Omental fat pad (tissue), 4 donors: ENCODE results near the gene FAAH. TPM values are rescaled to one million over a fixed set of nuclear protein-coding genes. Genes with fewer than 3 reads are reported as not detected.

ENCODE experiments used
- ATAC-seq: fragments of 150-250 bp; one replicate; pipeline ENCODE4 v1.9.1; 2016; ENCODE audit warnings: mild to moderate bottlenecking, moderate library complexity; ENCODE audit not compliant: low FRiP score
- DNase-seq: peaks from one replicate; pipeline ENCODE4 v3.0.0-alpha.2; 2019; ENCODE audit warnings: low spot score
- CTCF ChIP-seq, 3 donors: fragments of 450-650 bp; IDR thresholded peaks; one replicate each; pipeline ENCODE4 v1.5.1; 2016 to 2017; ENCODE audit warnings: antibody characterized with exemption in 3 of 3, mild to moderate bottlenecking in 3 of 3, moderate library complexity in 2 of 3
- total RNA-seq, 4 donors: library from RNA; depleted of rRNA; stranded (reverse); fragments of >200 nt; gene quantifications; one replicate each; pipeline ENCODE4 v1.1.0, GENCODE V29; 2016

Gene FAAH
- total RNA-seq, 4 donors from 2014 or later: 11.5 to 36.4 (median 20.3) TPM

- no peak for ATAC-seq
- no peak for DNase-seq
- TF ChIP-seq CTCF (IDR thresholded peaks at IDR 0.05): no peak
These were observed 67.8 kb downstream of the FAAH start for GRCh38 chr1:46461809-46462448.

Other genes with a start within 250 kb of the FAAH start
- gene TSPAN1, start 219.2 kb upstream of the FAAH start, total RNA-seq: 1 to 10 TPM in 2 of 4 donors, under 1 TPM in 1, not detected in 1; 0.84 to 1.2 (median 1.2) TPM
- not detected for gene P3R3URF, start 217.8 kb upstream of the FAAH start, total RNA-seq
- gene POMGNT1, start 195.9 kb upstream of the FAAH start, total RNA-seq: 10 to 100 TPM; 27.4 to 46.5 (median 38.3) TPM
- gene LURAP1, start 191.0 kb upstream of the FAAH start, total RNA-seq: 10 to 100 TPM in 1 of 4 donors, 1 to 10 TPM in 2, under 1 TPM in 1; 0.96 to 10.6 (median 3.3) TPM
- gene RAD54L, start 146.6 kb upstream of the FAAH start, total RNA-seq: 1 to 10 TPM in 1 of 4 donors, under 1 TPM in 1, not detected in 2; 0.28 to 1.4 TPM
- gene LRRC41, start 90.7 kb upstream of the FAAH start, total RNA-seq: 100 to 1,000 TPM in 1 of 4 donors, 10 to 100 TPM in 3; 65.3 to 108 (median 73.2) TPM
- 100 to 1,000 TPM; 398 to 609 (median 515) TPM for gene UQCRH, start 90.6 kb upstream of the FAAH start, total RNA-seq
- gene NSUN4, start 53.5 kb upstream of the FAAH start, total RNA-seq: 10 to 100 TPM; 19.5 to 26.3 (median 22.2) TPM
- gene DMBX1, start 95.5 kb downstream of the FAAH start, total RNA-seq: not detected
- gene KNCN, start 157.3 kb downstream of the FAAH start, total RNA-seq: not detected
- 10 to 100 TPM; 46.1 to 81.2 (median 67.6) TPM for gene MKNK1, start 210.0 kb downstream of the FAAH start, total RNA-seq
- 10 to 100 TPM; 24.7 to 30.0 (median 28.9) TPM for gene MOB3C, start 222.5 kb downstream of the FAAH start, total RNA-seq